Endothelial cell of umbilical vein (primary cell): ENCODE data around the gene MS4A6E. TPM values are rescaled to one million over a fixed set of nuclear protein-coding genes. Genes with fewer than 3 reads are reported as not detected.

Source experiments
- BruUV-seq: library from RNA; stranded (reverse); fragments of 400-500 nt; replicated peaks from 2 replicates; lab custom pipeline; 2021; lab: Mats Ljungman, UMichigan
- CTCF ChIA-PET: fragments of 300-600, 350-600 bp; sonication (Branson Sonifier 250); formaldehyde crosslinking; loops from one replicate; lab custom pipeline; 2021; ENCODE audit warnings: antibody characterized with exemption, inconsistent platforms; lab: Charles Lee
- POLR2A ChIA-PET: fragments of 300-600, 350-600 bp; sonication (Branson Sonifier 250); formaldehyde crosslinking; loops from one replicate; lab custom pipeline; 2021; ENCODE audit warnings: antibody characterized with exemption, inconsistent platforms; lab: Charles Lee
- DNase-seq: peaks from one replicate; pipeline ENCODE4 v3.0.0-alpha.2; 2011; ENCODE audit warnings: low read depth, low spot score
- FAIRE-seq: peaks from 2 replicates; lab custom pipeline; 2011; peaks lifted over from hg19 to GRCh38; lab: Jason Lieb, UNC
- H2AFZ ChIP-seq: 2 replicates; pipeline ENCODE4 v1.6.0; 2012; ENCODE audit warnings: low read depth, low read length, control low read depth, inconsistent platforms
- H3K27ac ChIP-seq: 2 replicates; pipeline ENCODE4 v1.5.1; 2011; ENCODE audit warnings: low read depth, mild to moderate bottlenecking, control low read depth, low read length, moderate library complexity; ENCODE audit not compliant: insufficient read depth
- H3K27me3 ChIP-seq, 2 experiments: 2 replicates each; pipeline versions ENCODE4 v1.6.0 to v1.6.1; 2011; ENCODE audit warnings: low read length in 2 of 2, mixed read lengths in 1 of 2; ENCODE audit not compliant: control insufficient read depth in 2 of 2, insufficient read depth in 2 of 2
- H3K36me3 ChIP-seq, 2 experiments: 2 replicates in 1 of 2; 3 replicates in 1 of 2; pipeline ENCODE4 v1.5.1; 2011; ENCODE audit warnings: low read length in 2 of 2, mild to moderate bottlenecking in 1 of 2, moderate library complexity in 1 of 2; ENCODE audit not compliant: control insufficient read depth in 2 of 2, insufficient read depth in 2 of 2; ENCODE audit errors: extremely low read depth in 1 of 2
- H3K4me1 ChIP-seq: 3 replicates; pipeline ENCODE4 v1.5.1; 2011; ENCODE audit warnings: mild to moderate bottlenecking, low read length; ENCODE audit not compliant: control insufficient read depth, insufficient read depth; ENCODE audit errors: extremely low read depth
- H3K4me2 ChIP-seq: 2 replicates; pipeline ENCODE4 v1.6.1; 2011; ENCODE audit warnings: low read length, control low read depth, mixed read lengths; ENCODE audit not compliant: insufficient read depth
- H3K4me3 ChIP-seq, 3 experiments: fragments of 200-600 bp in 1 of 3; sonication (generic), shearing (Covaris generic) in 1 of 3; replicated peaks in 1 of 3; 2 replicates each; pipeline ENCODE4 v1.5.1; 2011 to 2016; ENCODE audit warnings: control low read depth in 3 of 3, low read length in 3 of 3, mild to moderate bottlenecking in 2 of 3, inconsistent platforms in 1 of 3, low read depth in 1 of 3, moderate library complexity in 1 of 3; ENCODE audit not compliant: insufficient read depth in 1 of 3
- H3K79me2 ChIP-seq: 2 replicates; pipeline ENCODE4 v1.6.0; 2012; ENCODE audit warnings: low read length, inconsistent platforms; ENCODE audit not compliant: control insufficient read depth, insufficient read depth
- H3K9ac ChIP-seq: replicated peaks from 2 replicates; pipeline ENCODE3; 2011; ENCODE audit warnings: low read length, control low read depth; ENCODE audit not compliant: insufficient read depth; ENCODE audit errors: extremely low read depth
- H3K9me1 ChIP-seq: replicated peaks from 3 replicates; pipeline ENCODE4 v1.6.0; 2011; ENCODE audit warnings: mild to moderate bottlenecking, low read length; ENCODE audit not compliant: control insufficient read depth, insufficient read depth; ENCODE audit errors: extremely low read depth
- H3K9me3 ChIP-seq: replicated peaks from 2 replicates; pipeline ENCODE4 v1.5.1; 2012; ENCODE audit warnings: low read length, inconsistent platforms; ENCODE audit not compliant: control insufficient read depth, insufficient read depth
- H4K20me1 ChIP-seq: replicated peaks from 2 replicates; pipeline ENCODE3; 2011; ENCODE audit warnings: mild to moderate bottlenecking, low read length; ENCODE audit not compliant: control insufficient read depth, insufficient read depth; ENCODE audit errors: extremely low read depth
- EZH2 ChIP-seq: IDR thresholded peaks from 2 replicates; pipeline ENCODE4 v1.6.1; 2012; ENCODE audit warnings: borderline replicate concordance, low read depth, mild to moderate bottlenecking, moderate library complexity, low read length, inconsistent platforms; ENCODE audit not compliant: severe bottlenecking
- FOS ChIP-seq: IDR thresholded peaks from 2 replicates; pipeline ENCODE4 v1.6.1; 2011; ENCODE audit warnings: mild to moderate bottlenecking, low read length, moderate library complexity, borderline replicate concordance; ENCODE audit not compliant: insufficient read depth
- GATA2 ChIP-seq: IDR thresholded peaks from 2 replicates; pipeline ENCODE4 v1.7.0; 2011; ENCODE audit warnings: low read depth, mild to moderate bottlenecking, moderate library complexity, mixed read lengths, low read length; ENCODE audit not compliant: insufficient read length, insufficient read depth
- JUN ChIP-seq: IDR thresholded peaks from 2 replicates; pipeline ENCODE4 v1.6.1; 2011; ENCODE audit warnings: borderline replicate concordance, low read depth; ENCODE audit not compliant: insufficient read length, insufficient read depth
- MYC ChIP-seq: IDR thresholded peaks from one replicate; pipeline ENCODE4 v1.6.1; 2011; ENCODE audit warnings: mild to moderate bottlenecking, low read depth, low read length
- POLR2A ChIP-seq: IDR thresholded peaks from 2 replicates; pipeline ENCODE4 v1.6.1; 2012; ENCODE audit warnings: low read depth, mild to moderate bottlenecking, control low read depth, low read length
- POLR2AphosphoS5 ChIP-seq: IDR thresholded peaks from 2 replicates; pipeline ENCODE4 v1.6.1; 2012; ENCODE audit warnings: low read depth, mild to moderate bottlenecking, control low read depth, low read length, moderate library complexity; ENCODE audit not compliant: insufficient read depth
- dilution Hi-C: fragments of 300-500 bp; cut with MboI; formaldehyde crosslinking; loops from one replicate; pipeline ENCODE4 v1.15.0; 2019; ENCODE audit warnings: low sequenced_read_pairs; ENCODE audit not compliant: extremely low pct_ligation_motif_present
- intact Hi-C: fragments of 100-400 bp; cut with micrococcal nuclease; formaldehyde crosslinking; loops from one replicate; pipeline ENCODE4 v1.10.0; 2022
- polyA plus RNA-seq, 4 experiments: library from polyadenylated mRNA; depleted of rRNA in 3 of 4; stranded (reverse) in 3 of 4; unstranded in 1 of 4; fragments of >200 nt; gene quantifications; 2 replicates each; pipeline versions ENCODE4 v1.2.1 to v1.2.3, GENCODE V29; 2011 to 2012; ENCODE audit warnings: missing spikeins in 1 of 4
- total RNA-seq: library from RNA; stranded (reverse); gene quantifications from 2 replicates; pipeline ENCODE4 v1.2.3, GENCODE V29; 2021
- TF ChIP-seq, protein P1 (sequence below): IDR thresholded peaks from 2 replicates; pipeline ENCODE4 v1.6.1; 2011; ENCODE audit not compliant: insufficient read depth, insufficient read length
- TF ChIP-seq, protein P2 (sequence below), 2 donors: IDR thresholded peaks; 1 replicate in 1 of 2; 2 replicates in 1 of 2; pipeline ENCODE4 v1.5.1; 2011; ENCODE audit warnings: low read length in 2 of 2, mild to moderate bottlenecking in 2 of 2, moderate library complexity in 2 of 2, control low read depth in 1 of 2, inconsistent platforms in 1 of 2, low read depth in 1 of 2; ENCODE audit not compliant: insufficient read depth in 1 of 2; ENCODE audit errors: extremely low read depth in 1 of 2

The MS4A6E gene
- total and polyA plus RNA-seq, 2 donors (not counting 3 experiments of a cell fraction or from before 2014, with no cell fraction given): not detected

DNA sequence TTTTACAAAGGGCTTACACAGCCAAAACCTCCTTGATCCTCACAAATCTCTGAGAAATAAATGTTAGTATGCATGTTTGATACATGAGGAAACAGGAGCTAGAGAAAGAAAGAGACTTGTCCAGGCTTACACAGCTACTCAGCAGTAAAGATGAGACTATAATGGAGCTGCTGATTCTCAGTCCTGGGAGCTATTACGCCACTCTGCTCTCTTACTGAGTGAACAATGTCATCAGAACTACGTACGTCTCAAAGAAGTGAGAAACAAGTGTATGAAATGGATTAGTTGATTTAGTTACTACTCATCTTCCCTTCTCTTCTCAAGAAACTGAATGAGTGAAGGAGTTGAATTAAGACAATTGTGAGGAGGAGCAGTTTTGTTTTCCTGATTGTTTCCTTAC is 12.3 kb downstream of the MS4A6E start:
- TF ChIP-seq POLR2A: no peak
- TF ChIP-seq GATA2: no peak
- TF ChIP-seq, protein P1, sequence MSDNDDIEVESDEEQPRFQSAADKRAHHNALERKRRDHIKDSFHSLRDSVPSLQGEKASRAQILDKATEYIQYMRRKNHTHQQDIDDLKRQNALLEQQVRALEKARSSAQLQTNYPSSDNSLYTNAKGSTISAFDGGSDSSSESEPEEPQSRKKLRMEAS: no peak
- TF ChIP-seq MYC: no peak
- TF ChIP-seq, protein P2, sequence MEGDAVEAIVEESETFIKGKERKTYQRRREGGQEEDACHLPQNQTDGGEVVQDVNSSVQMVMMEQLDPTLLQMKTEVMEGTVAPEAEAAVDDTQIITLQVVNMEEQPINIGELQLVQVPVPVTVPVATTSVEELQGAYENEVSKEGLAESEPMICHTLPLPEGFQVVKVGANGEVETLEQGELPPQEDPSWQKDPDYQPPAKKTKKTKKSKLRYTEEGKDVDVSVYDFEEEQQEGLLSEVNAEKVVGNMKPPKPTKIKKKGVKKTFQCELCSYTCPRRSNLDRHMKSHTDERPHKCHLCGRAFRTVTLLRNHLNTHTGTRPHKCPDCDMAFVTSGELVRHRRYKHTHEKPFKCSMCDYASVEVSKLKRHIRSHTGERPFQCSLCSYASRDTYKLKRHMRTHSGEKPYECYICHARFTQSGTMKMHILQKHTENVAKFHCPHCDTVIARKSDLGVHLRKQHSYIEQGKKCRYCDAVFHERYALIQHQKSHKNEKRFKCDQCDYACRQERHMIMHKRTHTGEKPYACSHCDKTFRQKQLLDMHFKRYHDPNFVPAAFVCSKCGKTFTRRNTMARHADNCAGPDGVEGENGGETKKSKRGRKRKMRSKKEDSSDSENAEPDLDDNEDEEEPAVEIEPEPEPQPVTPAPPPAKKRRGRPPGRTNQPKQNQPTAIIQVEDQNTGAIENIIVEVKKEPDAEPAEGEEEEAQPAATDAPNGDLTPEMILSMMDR (IDR thresholded peaks at IDR 0.05; ENCODE audit: extremely low read depth in 1 of 2, insufficient read depth in 1 of 2, low read depth in 1 of 2, low read length in 2 of 2): no peak
- no peak for TF ChIP-seq JUN
- no peak for TF ChIP-seq FOS
- no peak for TF ChIP-seq EZH2
- no peak for TF ChIP-seq POLR2AphosphoS5
- CTCF ChIA-PET: interaction anchor here (1.5 to 1.7 kb wide), 3 partner anchors 14 to 71 kb away, joined by 3 to 8 read pairs (median 4); no protein-coding TSS in a partner anchor

More for the DNA sequence above, 12.3 kb downstream of the MS4A6E start:
- Histone ChIP-seq H4K20me1 (no peaks in the 10 kb centered on the region), H3K9ac (no peak overlapping the region), H3K9me1 (no peaks in the 10 kb centered on the region), H3K9me3 (no peaks in the 10 kb centered on the region), H3K79me2 (no peaks in the 10 kb centered on the region), H3K4me3 (no peak overlapping the region), H3K27me3 (peaks cover 2 to 4% of the 10 kb centered on the region in 2 experiments), H3K36me3 (no peaks in the 10 kb centered on the region), H3K27ac (no peak overlapping the region), H3K4me2 (no peak overlapping the region), H2AFZ (no peak overlapping the region), H3K4me1 (no peaks in the 10 kb centered on the region)
- POLR2A ChIA-PET: no interaction called here
- no peak for FAIRE-seq
- dilution Hi-C loops (no loop called here), intact Hi-C loops (no loop called here)
- DNase-seq: no peak
- no TSS peak for BruUV-seq
